HG03039 (cell line): ENCODE measurements around the gene SKP1.

Source experiments
- ATAC-seq: cut with Tn5 transposase; IDR thresholded peaks from one replicate; pipeline ENCODE4 v1.9.1; 2021; ENCODE audit warnings: mild to moderate bottlenecking, moderate library complexity; ENCODE audit not compliant: unreplicated experiment

SKP1 gene

GRCh38 chr5:134113902-134114875 lies 62.6 kb downstream of the SKP1 start, which contains the start of gene TCF7:
TSS of gene TCF7 (plus strand) at chr5:134114681. CDS start at chr5:134114907, 226 bp downstream.
- ATAC-seq, result peak; percentile 70

DNA sequence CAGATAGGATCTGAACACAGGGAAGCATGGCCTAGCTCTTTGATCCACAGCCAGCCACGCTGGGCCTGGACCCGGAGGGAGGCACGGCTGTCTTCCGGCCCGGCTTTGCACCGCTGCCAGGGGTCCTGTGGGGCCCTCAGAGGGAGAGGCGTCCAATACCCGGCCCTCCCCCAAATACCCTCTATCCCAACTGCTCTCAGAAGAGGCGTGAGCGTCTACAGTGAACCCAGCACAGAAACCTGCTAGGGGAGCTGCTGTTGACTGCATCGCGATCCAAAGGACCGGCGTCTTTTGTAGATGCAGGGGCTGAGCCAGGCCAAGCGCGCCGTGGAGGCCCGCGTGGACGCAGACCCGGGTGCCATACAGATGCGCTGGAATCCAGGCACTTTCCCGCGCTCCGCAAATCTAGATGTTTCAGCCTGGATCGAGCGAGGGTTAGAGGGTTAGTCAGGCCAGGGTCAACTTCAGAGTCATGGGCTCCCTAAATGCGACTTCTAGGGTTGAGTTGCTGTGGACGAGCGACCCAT lies 63.3 kb downstream of the SKP1 start:
- no peak for ATAC-seq

DNA sequence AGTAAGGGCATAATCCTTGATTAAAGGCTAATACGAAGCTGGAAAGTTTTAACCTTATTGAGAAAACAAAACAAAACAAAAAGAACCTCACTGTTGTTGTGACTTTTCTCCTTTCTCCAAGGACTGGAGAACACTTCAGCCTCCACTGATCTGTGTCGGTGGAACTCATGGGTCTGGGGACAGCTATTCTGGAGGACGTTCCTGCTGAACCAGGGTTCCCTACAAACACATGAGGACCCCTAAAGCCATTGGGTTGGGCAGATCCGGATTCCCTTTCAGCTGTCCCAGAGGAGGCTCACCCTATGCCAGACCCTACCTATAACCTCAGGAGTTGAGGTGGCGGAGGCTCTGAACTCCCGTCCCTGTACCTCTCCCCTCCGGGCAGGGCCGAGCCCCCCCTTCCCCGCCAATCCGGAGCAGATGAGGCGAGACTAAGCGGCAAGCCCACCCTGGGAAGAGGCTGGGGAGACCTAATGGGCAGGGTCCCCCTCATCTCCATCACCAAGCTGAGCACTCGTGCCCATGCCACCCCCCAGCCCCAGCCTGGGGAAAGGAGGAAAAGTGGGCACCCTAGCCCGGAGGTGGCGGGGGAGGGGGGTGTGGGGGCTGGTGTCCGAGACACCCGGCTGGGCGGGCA lies 63.9 kb downstream of the SKP1 start:
- ATAC-seq, result no peak

DNA sequence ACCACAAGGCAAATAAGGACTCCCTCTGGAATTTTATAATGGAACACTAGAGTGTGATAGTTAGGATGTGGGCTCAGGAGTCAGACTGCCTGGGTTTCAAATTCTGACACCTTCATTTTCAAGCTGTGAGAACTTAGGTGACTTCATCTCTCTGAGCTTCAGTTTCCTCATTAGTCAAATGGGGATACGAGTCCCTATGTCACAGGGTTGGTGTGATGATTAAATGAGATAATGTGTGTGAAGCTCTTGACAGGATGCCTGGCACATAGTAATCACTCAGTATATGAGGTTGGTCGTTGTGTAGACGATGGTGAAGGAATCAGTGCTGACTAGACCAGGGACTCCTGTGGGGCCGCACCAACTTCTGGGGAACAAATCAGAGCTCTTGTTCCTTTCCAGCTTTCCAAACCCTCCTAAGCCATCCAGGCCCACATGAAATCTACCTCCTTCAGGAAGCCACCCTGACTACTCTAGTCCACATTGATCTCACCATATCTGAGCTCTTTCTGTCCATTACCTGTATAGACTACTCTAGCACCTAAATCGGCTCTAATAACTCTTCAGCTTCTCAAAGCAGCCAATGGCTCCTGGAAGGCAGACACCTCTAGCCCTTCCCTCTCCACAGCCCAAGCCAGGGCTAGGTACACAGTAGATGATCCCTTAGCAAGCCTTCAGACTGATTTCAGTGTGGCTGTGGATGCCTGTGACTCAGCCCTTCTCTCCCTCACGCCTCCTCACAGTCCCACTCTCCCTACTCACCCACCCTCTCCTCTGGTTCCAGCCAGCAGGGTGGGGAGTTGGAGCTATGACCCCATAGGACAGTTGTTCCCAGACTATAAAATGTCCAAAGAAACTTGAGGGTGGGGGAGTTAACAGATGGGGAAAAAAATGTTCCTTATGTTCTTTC lies 64.8 kb downstream of the SKP1 start:
- no peak for ATAC-seq

- no peak for ATAC-seq
Observed at GRCh38 chr5:134110382-134110781, 66.4 kb downstream of the SKP1 start.

- ATAC-seq, result no peak
Observed at GRCh38 chr5:134107779-134108178, 69.0 kb downstream of the SKP1 start.

DNA sequence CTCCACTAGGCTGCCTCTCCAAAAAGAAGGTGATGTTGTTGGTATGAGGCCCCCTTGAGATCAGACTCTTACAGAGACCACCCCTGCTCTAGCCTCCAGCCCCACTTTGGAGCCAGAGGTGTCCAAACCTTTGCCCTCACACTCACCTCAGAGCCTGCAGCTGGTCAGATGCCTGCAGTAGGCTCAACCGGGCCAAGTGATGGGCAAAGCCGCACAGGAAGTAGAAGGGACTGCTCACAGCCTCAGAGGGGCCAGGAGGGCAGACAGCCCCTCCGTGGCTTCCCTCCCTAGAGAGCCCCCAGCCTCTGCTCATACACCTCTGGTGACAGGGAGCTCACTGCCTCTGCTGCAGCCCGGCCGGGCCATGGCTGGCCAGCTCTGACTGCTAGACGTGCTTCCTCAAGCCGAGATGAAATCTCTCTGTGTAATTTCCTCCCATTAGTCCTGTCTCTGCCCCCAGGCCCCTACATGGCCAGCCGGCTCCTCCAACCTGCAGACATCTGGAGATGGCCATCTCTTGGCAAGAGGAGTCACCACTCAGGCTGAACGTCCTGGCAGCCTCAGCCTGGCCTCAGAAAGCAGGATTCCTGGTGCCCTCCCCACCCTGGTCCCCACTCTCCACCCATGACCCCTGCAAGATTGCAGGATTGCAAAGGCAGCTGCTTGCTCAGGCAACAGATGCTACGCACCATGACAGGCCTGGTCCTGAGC lies 69.6 kb downstream of the SKP1 start:
- no peak for ATAC-seq

- ATAC-seq, result no peak
Observed at GRCh38 chr5:134103998-134104654, 72.6 kb downstream of the SKP1 start.

GRCh38 chr5:134103397-134103796 lies 73.4 kb downstream of the SKP1 start:
- no peak for ATAC-seq

DNA sequence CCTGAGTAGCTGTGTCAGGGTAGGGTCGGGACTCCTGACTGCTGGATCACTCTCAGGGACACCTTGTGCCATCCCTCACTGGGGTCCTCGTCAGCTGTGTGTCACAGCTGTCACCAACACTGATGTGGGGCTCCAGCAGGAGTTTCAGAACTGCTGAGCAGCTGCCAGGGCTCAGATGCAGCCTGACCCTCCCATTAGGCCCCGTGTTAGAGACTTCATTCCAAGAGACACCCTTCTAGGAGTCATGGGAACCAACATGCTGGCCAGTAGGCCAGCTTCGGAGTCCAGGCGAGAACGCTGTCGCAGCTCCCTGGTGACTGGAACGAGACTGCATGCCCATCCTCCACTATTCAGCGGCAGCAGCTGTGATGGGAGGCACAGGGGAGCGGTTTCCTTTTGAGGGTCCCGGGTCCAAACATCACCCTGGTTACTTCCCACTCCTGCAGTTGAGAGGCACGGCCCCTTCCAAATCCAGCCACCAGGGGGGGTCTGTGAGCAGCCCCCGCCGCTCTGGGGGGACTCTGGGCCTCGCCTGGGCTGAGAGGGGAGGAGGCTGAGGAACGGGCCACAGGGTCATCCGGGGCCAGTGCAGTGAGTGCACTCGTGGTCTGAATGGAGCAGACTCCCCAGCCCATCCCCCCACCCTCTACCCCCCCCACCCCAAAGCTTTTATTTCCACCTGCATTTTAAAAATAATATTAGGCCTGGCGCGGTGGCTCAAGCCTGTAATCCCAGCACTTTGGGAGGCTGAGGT lies 74.9 kb downstream of the SKP1 start:
- ATAC-seq, result no peak

DNA sequence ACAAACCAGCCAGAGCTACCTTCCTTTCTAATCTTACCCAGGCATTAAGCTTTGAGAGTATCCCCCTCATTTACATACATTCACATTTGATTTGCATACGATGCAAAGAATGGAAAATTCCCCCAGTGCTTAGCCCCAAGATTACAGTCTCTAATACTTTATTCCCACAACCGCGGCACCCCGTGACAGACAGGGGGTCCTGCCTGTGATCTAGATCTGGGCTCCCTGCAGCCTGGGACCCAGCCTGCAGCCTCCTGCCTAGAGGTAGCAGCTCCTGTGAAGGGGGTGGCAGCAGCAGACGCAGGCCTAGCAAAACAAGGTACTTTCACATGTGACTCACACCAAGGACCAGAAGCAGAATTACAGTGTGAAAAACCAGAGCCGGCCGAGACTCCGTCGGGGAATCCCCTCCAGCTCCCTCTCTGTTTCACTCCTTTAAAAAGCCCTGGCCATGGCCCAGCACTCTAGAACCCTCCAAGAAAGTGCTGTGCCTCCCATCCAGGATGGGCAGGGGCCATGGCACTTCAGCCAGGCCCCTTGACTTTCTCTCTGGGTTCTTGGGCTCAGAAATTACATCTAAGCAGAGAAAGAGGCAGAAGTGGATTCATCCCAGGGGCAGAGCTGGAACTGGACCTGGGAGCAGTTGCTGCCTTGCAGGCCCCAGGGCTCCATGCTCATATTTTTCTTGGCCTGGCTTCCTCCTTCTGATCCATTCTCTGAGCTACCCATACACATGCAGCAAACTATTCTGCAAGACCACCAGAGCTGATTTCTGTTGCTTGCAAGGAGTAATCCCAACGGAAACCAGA lies 76.3 kb downstream of the SKP1 start:
- ATAC-seq, result peak; percentile 76

DNA sequence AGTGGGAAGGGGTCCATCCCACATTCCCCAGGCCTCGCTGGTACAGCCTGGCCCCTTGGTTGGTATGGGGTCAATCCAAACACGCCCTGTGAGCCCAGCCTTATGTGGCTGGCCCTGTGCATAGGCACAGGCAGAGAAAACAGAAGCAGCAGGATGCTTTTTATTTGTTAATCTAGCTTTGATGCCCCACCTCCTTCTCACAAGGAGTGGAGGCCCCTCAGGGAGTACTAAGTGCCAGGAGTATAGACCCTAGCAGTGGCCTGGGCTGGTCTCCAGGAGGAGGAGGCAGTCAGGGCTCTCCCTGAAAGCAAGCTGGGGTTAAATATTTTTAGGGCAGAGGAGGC lies 76.8 kb downstream of the SKP1 start:
- no peak for ATAC-seq

DNA sequence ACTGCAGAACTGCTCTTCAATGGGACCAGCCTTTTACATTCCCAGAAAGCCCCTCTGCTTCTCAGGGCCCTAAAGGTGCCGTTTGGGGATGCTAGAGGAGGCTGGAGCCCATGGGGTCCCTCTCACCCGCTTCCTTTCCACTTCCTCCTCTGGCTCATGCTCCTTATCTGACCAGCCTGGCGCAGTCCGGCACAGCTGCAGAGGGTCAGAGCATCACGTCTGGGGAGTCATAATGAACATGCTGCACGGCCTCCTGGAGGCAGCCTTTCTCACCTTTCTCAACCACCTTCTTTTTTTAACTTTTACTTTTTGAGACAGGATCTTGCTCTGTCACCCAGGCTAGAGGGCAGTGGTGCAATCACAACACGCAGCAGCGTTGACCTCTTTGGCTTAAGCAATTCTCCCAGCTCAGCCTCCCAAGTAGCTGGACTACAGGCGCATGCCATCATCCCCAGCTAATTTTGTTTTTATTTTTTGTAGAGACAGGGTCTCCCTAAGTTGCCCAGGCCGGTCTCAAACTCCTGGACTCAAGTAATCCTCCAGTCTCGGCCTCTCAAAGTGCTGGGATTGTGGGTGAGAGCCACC lies 77.4 kb downstream of the SKP1 start:
- ATAC-seq, result no peak
